Stimulated activated CD4-positive, alpha-beta T cell treated with anti-CD3 and anti-CD28 coated beads, Interleukin-2, amount 100 ng/mL, for 4 hours (primary cell): ENCODE measurements around the gene MATCAP1.

Source experiments
- DNase-seq: peaks from one replicate; pipeline ENCODE4 v3.0.0-alpha.2; 2020; ENCODE audit warnings: low read depth

The MATCAP1 gene

DNA sequence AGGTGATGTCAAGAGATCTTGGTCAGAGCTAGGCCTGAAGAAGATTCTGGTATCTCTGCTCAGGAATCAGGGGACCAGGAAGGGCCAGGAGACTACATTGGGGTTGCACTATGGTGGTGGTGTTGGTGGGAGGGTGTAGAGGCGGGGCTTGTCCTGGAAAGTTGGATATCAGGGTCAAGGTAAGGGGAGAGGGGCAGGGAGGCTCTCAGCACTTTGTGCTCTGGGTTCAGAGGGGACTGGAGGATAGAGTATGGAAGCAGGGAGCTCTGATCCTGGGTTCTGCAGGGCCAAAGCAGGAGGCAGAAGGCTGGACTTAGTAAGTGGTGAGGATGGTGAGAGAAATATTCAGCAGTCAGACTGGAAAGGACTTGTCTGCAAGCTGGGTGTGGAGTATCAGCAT is 10.4 kb downstream of the MATCAP1 start:
- DNase-seq = no peak

GRCh38 chr16:67170949-67171649 is 12.7 kb downstream of the MATCAP1 start:
- no peak for DNase-seq

GRCh38 chr16:67170168-67170948 is 13.4 kb downstream of the MATCAP1 start, which contains the start of gene NOL3:
TSS of gene NOL3 (plus strand) at chr16:67170538.
- no peak for DNase-seq

GRCh38 chr16:67169642-67170167 is 14.1 kb downstream of the MATCAP1 start:
- no peak for DNase-seq

- no peak for DNase-seq
These were observed 14.7 kb downstream of the MATCAP1 start for GRCh38 chr16:67169011-67169451.

- DNase-seq = no peak
These were observed 16.2 kb downstream of the MATCAP1 start for GRCh38 chr16:67167588-67167987.

DNA sequence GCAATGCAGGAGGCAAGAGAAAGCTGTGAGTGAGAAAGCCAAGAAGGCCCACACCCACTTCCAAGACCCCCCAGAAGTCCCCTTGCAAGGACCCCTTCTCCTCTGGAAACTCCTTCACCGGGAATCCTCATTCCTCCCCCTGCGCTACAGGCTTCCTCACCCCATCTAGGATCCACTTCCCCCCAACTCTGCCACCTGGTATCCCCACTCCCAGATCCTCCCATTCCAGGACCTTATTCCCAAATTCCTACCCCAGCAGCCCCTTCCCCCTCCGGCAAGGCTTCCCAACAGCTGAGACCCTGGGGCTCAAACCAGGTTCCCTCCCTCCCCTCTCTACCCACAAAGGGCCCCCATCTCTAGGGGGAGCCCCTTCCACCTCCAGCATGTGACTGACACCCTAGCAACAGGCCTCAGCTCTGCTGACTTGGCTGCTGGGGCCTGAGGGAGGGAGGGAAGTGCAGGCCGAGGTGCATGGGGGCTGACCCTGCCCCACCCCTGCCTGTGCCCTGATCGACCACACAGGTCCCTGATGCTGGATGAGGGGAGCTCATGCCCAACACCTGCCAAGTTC is 17.1 kb downstream of the MATCAP1 start:
- DNase-seq = no peak

DNA sequence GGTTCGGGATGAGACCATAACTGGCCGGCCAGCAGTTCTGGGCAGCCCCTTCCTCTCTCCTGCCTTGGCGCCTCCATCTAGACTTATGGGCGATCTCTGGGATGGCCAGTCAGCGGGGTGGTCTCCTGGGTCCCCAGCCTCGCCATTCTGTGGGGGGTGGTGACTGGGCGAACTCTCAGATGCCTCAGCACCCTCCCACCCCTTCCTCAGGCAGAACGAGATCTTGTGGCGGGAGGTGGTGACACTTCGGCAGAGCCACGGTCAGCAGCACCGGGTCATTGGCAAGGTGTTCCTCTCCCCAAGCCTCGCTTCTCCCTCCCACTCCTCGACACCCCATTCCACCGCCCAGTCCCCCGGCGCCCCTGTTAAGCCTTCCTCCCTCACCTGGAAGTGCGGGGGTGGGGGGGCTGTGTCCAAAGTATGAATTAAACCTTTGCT is 17.6 kb downstream of the MATCAP1 start:
- no peak for DNase-seq

DNA sequence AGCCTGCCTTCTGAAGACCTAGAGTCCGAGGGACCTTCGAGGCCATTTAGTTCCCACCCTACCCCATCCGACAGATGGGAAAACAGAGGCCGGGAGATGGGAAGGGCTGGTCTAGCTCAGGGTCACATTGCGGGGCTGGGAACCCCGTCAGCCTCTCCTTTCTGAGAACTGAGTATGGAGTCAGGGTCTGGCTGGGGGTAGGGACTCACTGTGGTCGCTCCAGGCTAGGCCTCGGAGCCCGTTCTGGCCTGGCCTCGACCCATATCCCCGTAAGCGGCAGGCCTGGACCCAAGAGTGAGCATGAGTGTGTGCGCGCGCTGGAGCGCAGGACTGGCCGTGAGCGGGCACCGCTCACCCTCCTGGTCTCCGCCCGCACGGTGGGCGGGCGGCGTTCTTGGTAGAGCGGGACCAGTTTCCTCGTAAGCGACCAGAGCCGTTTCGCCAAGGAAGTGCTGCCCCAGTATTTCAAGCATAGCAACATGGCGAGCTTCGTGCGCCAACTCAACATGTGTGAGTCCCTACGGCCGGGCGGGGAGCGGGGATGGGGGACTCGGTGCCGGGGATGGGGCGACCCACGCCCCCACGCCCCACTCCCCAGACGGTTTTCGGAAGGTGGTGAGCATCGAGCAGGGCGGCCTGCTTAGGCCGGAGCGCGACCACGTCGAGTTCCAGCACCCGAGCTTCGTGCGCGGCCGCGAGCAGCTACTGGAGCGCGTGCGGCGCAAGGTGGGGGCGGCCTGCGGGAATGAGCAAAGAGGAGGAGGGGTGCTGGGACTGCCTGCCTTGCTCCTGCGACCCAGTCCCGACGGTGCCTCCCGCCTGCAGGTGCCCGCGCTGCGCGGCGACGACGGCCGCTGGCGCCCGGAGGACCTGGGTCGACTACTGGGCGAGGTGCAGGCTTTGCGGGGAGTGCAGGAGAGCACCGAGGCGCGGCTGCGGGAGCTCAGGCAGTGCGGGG is 18.4 kb downstream of the MATCAP1 start:
- no peak for DNase-seq

DNA sequence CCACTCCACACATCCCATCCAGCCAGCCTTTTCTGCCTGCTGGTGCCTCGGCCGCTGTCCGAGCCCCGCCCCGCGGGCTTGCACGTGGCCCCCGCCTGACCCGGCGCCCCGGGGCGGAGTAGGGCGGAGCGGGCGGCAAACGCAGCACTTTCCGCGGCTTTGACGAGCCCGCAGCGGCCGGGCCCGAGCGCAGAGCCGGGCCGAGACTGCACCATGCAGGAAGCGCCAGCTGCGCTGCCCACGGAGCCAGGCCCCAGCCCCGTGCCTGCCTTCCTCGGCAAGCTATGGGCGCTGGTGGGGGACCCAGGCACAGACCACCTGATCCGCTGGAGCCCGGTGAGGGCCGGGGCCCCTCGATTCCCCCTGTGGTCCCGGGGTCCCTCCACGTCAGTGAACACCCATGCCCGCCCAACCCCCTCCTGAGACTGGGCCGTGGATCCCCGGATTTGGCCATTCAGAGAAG is 19.1 kb downstream of the MATCAP1 start, which contains the start of gene HSF4:
Gene HSF4 (plus strand): TSS at position 147 of the 463 bp plus-strand sequence. CDS start 67 bp downstream, at position 214.
- DNase-seq = no peak

DNA sequence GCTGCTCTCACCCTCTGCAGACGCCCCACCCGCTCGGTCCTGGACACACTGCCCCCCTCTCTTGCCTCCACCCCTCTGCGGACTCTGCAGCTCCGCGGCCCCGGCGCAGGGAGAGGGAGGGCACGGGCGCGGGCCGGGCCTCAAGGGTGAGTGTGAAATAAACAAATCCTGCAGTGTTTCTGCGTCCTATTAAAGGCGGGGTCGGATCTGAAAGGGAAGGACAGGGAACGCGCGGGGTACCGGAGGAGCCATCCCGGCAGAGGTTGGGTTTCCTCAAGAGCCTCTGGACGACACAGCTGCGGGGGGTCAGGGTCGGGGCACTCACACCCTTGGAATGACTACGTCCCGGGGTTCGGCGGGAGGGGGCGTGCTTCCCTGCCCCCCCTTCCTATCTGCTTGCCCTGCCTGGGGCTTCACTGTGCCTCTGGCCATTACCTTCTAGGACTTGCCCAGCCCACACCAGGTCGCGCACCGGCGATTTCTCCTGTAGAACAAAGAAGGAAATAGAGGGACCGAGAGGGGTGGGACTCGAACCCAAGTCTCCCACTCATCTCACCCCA is 19.7 kb downstream of the MATCAP1 start:
- no peak for DNase-seq

- DNase-seq = no peak
These were observed 20.4 kb downstream of the MATCAP1 start for GRCh38 chr16:67163164-67163998.

DNA sequence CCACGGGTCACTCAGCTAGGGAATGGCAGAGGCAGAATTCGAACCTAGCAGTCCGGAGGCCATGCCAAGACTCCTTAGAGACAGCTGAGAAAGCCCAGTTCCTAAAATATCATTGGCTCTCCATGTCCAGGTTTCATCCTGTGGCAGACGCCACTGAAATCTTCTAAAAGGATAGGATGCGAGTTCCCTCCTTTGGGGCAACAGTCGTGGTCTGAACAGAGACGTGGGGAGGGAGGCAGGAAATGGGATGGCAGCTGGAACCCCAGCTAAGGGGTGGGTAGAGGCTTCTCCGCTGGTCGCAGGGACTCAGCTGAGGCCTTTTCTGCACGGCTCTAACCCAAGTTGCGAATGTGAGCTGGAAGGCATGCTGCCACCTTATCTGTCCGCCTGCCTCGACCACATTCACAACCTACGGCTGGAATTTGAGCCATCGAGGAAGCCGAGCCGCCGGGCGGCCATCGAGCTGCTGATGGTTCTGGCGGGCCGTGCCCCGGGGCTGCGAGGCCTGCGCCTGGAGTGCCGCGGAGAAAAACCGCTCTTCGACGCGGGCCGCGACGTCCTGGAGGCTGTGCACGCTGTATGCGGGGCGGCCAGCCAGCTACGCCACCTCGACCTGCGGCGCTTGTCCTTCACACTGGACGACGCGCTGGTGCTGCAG is 21.1 kb downstream of the MATCAP1 start:
- DNase-seq = no peak

DNA sequence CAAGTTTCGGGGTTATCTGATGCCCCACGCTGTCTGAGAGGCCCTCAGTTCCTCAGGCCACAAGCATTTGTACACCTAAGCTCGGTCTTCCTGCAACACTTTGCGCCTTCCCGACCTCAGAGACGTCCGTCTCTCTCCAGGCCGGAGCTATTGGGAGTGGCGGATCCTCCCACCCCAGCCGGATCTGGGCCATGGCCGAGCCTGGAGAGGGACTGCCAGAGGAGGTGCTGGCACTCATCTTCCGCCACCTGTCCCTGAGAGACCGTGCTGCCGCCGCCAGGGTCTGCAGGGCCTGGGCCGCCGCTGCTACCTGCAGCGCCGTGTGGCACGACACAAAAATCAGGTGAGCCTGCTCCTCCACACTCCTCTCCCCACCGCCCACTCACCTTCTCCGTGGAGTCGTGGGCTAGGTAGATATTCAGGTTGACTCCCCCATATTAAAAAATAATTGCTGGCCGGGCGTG is 22.1 kb downstream of the MATCAP1 start:
- no peak for DNase-seq

DNA sequence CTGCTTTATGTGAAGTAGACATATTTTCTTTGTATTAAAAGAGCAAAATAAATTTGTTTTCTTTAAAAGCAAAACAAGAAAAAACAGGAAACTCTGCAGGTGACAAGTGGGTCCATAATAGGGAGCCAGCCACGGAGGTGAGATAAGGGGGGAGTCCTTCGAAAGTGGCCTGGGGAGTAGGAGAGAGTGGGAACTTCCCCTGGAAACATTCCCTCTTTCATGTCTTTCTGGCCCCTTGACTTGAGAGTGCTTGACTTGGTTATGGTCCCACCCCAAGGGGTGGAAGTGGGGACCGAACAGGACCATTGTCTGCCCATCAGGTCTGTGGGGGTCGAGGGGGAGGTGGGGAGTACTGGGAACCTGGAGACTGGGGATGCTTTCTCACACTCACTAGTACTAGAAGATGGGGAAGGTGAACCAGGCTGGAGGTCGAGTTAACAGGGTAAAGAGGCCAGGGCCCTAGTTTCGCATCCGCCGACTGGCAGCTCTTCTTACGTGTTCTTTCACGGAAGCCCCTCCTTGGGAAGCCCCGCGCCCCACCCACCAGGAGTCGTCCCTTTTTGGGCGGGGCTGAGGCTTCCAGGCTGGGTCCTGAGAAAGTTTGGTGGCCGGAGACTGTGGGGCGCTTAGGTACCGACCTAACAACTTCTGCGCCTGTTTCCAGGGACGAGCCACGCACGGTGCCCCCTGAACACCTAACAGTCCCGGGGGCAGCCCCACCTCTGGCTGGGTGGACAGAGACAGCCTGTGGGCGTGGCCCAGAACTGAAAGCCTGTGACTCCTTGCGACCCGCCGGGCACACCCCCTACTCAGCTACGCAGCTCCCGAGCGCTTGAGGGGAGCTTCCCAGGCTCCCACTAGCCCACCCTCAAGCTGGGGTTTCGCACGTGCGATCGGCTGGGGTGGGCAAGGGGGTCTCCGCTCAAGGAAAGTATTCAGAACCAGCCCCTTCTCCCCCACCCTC is 24.8 kb downstream of the MATCAP1 start:
- peak; percentile 75 for DNase-seq

GRCh38 chr16:67157892-67158635 is 25.7 kb downstream of the MATCAP1 start:
- no peak for DNase-seq

DNA sequence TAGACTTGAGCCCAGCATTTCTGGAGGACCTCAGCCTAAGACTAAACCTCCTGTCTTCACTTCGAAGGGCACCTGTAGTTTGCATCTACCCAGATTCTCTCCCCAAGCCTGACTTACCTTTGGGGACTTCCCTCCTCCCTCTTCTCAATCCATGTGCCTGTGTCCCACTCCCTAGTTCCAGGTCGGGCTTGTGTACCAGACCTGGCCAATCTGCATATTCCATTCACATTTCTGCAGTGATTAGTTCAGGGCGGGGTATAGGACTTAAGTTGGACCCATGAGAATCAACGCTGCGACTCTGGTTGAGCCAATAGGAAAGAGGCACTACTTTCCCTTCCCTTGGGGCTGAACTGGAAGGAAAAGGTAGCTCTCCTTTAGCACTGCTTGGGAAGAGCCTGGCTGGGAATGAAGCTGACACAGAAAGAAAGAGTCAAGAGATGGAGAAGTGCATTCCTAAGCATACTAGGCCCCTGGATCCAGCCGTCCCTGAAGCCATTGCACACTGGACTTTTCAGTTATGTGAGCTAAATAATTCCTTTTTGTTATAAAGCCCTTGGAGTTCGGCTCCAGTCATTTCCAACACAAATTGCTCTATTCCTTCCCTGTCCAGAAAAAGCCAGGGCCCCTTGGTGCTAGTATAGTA is 26.5 kb downstream of the MATCAP1 start:
- no peak for DNase-seq
